Body of pancreas (tissue), 4 donors: ENCODE measurements around the gene ANKS1A.

Experiments
- CTCF ChIP-seq, 7 experiments: fragments of 450-650 bp in 4 of 7; fragments of 200-600 bp in 3 of 7; sonication (generic) in 3 of 7; IDR thresholded peaks; one replicate each; pipeline ENCODE4 v1.5.1; 2016 to 2019; ENCODE audit warnings: antibody characterized with exemption in 7 of 7
- POLR2A ChIP-seq, 3 donors: fragments of 450-650 bp; IDR thresholded peaks; one replicate each; pipeline ENCODE4 v1.6.1; 2016; ENCODE audit warnings: antibody characterized with exemption in 3 of 3, mild to moderate bottlenecking in 2 of 3

DNA sequence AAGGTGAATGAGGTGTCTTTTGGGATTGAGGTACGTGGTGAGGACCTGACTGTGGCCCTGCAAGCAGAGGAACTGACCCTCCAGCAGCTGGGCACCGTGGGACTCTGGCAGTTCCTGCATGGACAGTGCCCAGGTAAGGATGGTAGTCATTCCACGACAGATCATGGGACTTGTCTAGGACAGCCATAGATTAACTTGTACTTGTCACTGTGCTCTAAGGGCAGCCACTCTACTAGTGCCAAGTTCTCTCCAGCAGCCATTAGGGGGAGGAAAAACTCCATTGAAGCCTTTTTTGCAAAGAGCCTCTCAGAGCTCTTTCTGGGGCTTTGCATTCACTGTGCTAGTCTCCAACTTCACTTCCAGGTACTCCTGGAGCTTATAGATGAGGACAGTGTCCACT is 21.6 kb upstream of the ANKS1A start:
- TF ChIP-seq CTCF (IDR thresholded peaks at IDR 0.05), result no peak
- no peak for TF ChIP-seq POLR2A (IDR thresholded peaks at IDR 0.05)
